Measurements from ENCODE around the gene MYRF.

Gene MYRF

GRCh38 chr11:61833926-61834277 is 81.5 kb downstream of the MYRF start:
- DNase-seq (ENCODE audit: extremely low read depth, low read depth), result no peak
- TF ChIP-seq, protein P1, sequence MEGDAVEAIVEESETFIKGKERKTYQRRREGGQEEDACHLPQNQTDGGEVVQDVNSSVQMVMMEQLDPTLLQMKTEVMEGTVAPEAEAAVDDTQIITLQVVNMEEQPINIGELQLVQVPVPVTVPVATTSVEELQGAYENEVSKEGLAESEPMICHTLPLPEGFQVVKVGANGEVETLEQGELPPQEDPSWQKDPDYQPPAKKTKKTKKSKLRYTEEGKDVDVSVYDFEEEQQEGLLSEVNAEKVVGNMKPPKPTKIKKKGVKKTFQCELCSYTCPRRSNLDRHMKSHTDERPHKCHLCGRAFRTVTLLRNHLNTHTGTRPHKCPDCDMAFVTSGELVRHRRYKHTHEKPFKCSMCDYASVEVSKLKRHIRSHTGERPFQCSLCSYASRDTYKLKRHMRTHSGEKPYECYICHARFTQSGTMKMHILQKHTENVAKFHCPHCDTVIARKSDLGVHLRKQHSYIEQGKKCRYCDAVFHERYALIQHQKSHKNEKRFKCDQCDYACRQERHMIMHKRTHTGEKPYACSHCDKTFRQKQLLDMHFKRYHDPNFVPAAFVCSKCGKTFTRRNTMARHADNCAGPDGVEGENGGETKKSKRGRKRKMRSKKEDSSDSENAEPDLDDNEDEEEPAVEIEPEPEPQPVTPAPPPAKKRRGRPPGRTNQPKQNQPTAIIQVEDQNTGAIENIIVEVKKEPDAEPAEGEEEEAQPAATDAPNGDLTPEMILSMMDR (IDR thresholded peaks at IDR 0.05; ENCODE audit: low read depth, low read length), result no peak

GRCh38 chr11:61834278-61835048 is 82.0 kb downstream of the MYRF start:
- TF ChIP-seq, protein P1 (IDR thresholded peaks at IDR 0.05; ENCODE audit: low read depth, low read length), result no peak
- DNase-seq (ENCODE audit: extremely low read depth, low read depth), result no peak

DNA sequence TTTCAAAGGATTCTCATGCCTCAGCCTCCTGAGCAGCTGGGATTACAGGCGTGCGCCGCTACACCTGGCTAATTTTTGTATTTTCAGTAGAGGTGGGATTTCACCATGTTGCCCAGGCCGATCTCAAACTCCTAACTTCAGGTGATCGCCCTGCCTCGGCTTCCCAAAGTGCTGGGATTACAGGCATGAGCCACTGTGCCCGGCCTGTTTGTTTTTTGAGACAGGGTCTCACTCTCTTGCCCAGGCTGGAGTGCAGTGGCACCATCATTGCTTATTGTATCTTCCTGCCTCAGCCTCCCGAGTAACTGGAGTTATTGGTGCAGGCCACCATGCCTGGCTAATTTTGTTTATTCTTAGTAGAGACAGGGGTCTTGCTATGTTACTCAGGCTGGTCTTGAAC is 83.8 kb downstream of the MYRF start:
- TF ChIP-seq, protein P1 (IDR thresholded peaks at IDR 0.05; ENCODE audit: low read depth, low read length), result no peak
- DNase-seq (ENCODE audit: extremely low read depth, low read depth), result no peak

DNA sequence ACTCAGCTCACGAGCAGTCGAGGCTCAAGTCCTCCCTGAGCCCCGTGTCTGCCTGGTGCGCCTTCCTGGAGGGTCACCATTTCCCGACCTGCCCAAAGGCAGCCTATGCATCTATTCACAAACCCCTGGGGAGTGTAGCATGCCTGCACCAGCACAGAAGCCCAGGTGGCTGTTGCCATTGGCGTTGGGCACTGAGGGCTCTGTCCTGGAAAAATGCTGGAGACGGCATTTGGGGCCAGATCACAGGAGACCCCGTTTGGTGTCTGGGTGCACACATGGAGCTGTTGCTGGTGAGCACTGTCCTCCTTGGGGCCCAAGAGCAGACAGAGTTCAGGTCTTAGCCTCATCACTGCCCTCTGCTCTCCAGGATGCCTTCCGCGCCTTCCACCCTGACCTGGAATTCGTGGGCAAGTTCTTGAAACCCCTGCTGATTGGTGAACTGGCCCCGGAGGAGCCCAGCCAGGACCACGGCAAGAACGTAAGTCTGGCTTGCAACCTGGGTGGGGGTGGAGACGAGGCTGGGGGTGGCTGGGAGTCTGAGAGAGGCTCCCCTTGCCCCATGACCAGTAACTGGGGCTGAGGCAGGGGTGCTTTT is 85.1 kb downstream of the MYRF start:
- TF ChIP-seq, protein P1 (IDR thresholded peaks at IDR 0.05; ENCODE audit: low read depth, low read length), result no peak
- DNase-seq (ENCODE audit: extremely low read depth, low read depth), result no peak

All from AG09319 (cell line).